Fibroblast of the conjunctiva (primary cell): ENCODE measurements around the gene TCP11.
"Not testable (repeated sequence)": the region's sequence is repeated elsewhere in the genome, so short reads cannot be mapped to it uniquely, and the experiment has no call there.

Experiments used
- DNase-seq: peaks from one replicate; pipeline ENCODE4 v3.0.0-alpha.2; 2010; ENCODE audit warnings: low read depth

Gene TCP11

GRCh38 chr6:35146453-35146852 is 5.3 kb upstream of the TCP11 start:
- DNase-seq = no peak

- DNase-seq = no peak
These were observed 4.6 kb upstream of the TCP11 start for GRCh38 chr6:35145757-35146156.

GRCh38 chr6:35142588-35143569 is 1.7 kb upstream of the TCP11 start:
- DNase-seq = no peak

- DNase-seq = no peak
These were observed 516 bp downstream of the TCP11 start for GRCh38 chr6:35140639-35141006.

GRCh38 chr6:35139924-35140638 is 1.1 kb downstream of the TCP11 start:
- peak; percentile 70 for DNase-seq

GRCh38 chr6:35139470-35139869 is 1.7 kb downstream of the TCP11 start:
- DNase-seq = no peak

- not testable (repeated sequence) for DNase-seq
These were observed 2.9 kb downstream of the TCP11 start for GRCh38 chr6:35138191-35138590.

GRCh38 chr6:35136185-35136584 is 5.0 kb downstream of the TCP11 start:
- no peak for DNase-seq

- no peak for DNase-seq
These were observed 12.6 kb downstream of the TCP11 start for GRCh38 chr6:35128496-35128895.

GRCh38 chr6:35128042-35128441 is 13.1 kb downstream of the TCP11 start:
- no peak for DNase-seq

GRCh38 chr6:35124356-35124755 is 16.8 kb downstream of the TCP11 start:
- DNase-seq = no peak

GRCh38 chr6:35120746-35121145 is 20.4 kb downstream of the TCP11 start:
- no peak for DNase-seq

- DNase-seq = no peak
These were observed 32.7 kb downstream of the TCP11 start for GRCh38 chr6:35108309-35108885.

GRCh38 chr6:35107761-35108160 is 33.4 kb downstream of the TCP11 start:
- DNase-seq = not testable (repeated sequence)

- not testable (repeated sequence) for DNase-seq
These were observed 33.9 kb downstream of the TCP11 start for GRCh38 chr6:35107208-35107607.

GRCh38 chr6:35106061-35106460 is 35.1 kb downstream of the TCP11 start:
- DNase-seq = not testable (repeated sequence)

GRCh38 chr6:35105078-35105477 is 36.1 kb downstream of the TCP11 start:
- DNase-seq = no peak

- no peak for DNase-seq
These were observed 42.0 kb downstream of the TCP11 start for GRCh38 chr6:35099116-35099515.

GRCh38 chr6:35096129-35096862 is 44.8 kb downstream of the TCP11 start:
- DNase-seq = peak; percentile 27

- no peak for DNase-seq
These were observed 47.0 kb downstream of the TCP11 start for GRCh38 chr6:35094183-35094582.

GRCh38 chr6:35093783-35094182 is 47.4 kb downstream of the TCP11 start:
- no peak for DNase-seq

- DNase-seq = no peak
These were observed 48.1 kb downstream of the TCP11 start for GRCh38 chr6:35093118-35093445.
